NCI-H1048 (cell line): ENCODE data around the gene CCNY.
"Not testable (repeated sequence)": the region's sequence is repeated elsewhere in the genome, so short reads cannot be mapped to it uniquely, and the experiment has no call there.

Experiments used
- DNase-seq: peaks from one replicate; lab custom pipeline; 2025; lab: John Stamatoyannopoulos, UW

The CCNY gene

GRCh38 chr10:35487336-35488034, 151.2 kb downstream of the CCNY start:
- no peak for DNase-seq

- DNase-seq: no peak
Observed at GRCh38 chr10:35488228-35488627, 151.9 kb downstream of the CCNY start.

GRCh38 chr10:35492386-35493195, 156.3 kb downstream of the CCNY start:
- DNase-seq: no peak

GRCh38 chr10:35493196-35494118, 157.1 kb downstream of the CCNY start:
- no peak for DNase-seq

- no peak for DNase-seq
Observed at GRCh38 chr10:35495521-35496119, 159.3 kb downstream of the CCNY start.

GRCh38 chr10:35497909-35498308, 161.6 kb downstream of the CCNY start:
- DNase-seq: no peak

- no peak for DNase-seq
Observed at GRCh38 chr10:35498693-35499092, 162.4 kb downstream of the CCNY start.

- DNase-seq: no peak
Observed at GRCh38 chr10:35501923-35502322, 165.6 kb downstream of the CCNY start.

- no peak for DNase-seq
Observed at GRCh38 chr10:35502692-35503091, 166.4 kb downstream of the CCNY start.

- DNase-seq: no peak
Observed at GRCh38 chr10:35503578-35503977, 167.3 kb downstream of the CCNY start.

GRCh38 chr10:35504132-35504531, 167.8 kb downstream of the CCNY start:
- DNase-seq: no peak

GRCh38 chr10:35505241-35505873, 169.0 kb downstream of the CCNY start:
- no peak for DNase-seq

GRCh38 chr10:35506741-35507140, 170.4 kb downstream of the CCNY start:
- no peak for DNase-seq

GRCh38 chr10:35507519-35508109, 171.3 kb downstream of the CCNY start:
- no peak for DNase-seq

- no peak for DNase-seq
Observed at GRCh38 chr10:35508647-35509046, 172.3 kb downstream of the CCNY start.

- no peak for DNase-seq
Observed at GRCh38 chr10:35510891-35511290, 174.6 kb downstream of the CCNY start.

GRCh38 chr10:35511647-35512046, 175.3 kb downstream of the CCNY start:
- no peak for DNase-seq

- DNase-seq: no peak
Observed at GRCh38 chr10:35516102-35516670, 179.9 kb downstream of the CCNY start.

- no peak for DNase-seq
Observed at GRCh38 chr10:35517431-35518181, 181.3 kb downstream of the CCNY start.

- not testable (repeated sequence) for DNase-seq
Observed at GRCh38 chr10:35518187-35518586, 181.9 kb downstream of the CCNY start.
